HS-27A (cell line): ENCODE data around the gene PCSK7.
"Not testable (repeated sequence)": the region's sequence is repeated elsewhere in the genome, so short reads cannot be mapped to it uniquely, and the experiment has no call there.

Experiments used
- DNase-seq: peaks from one replicate; pipeline ENCODE4 v3.0.0-alpha.2; 2012; ENCODE audit warnings: low read depth, missing footprints

PCSK7 gene

GRCh38 chr11:117217141-117218084, 14.5 kb downstream of the PCSK7 start:
- no peak for DNase-seq

DNA sequence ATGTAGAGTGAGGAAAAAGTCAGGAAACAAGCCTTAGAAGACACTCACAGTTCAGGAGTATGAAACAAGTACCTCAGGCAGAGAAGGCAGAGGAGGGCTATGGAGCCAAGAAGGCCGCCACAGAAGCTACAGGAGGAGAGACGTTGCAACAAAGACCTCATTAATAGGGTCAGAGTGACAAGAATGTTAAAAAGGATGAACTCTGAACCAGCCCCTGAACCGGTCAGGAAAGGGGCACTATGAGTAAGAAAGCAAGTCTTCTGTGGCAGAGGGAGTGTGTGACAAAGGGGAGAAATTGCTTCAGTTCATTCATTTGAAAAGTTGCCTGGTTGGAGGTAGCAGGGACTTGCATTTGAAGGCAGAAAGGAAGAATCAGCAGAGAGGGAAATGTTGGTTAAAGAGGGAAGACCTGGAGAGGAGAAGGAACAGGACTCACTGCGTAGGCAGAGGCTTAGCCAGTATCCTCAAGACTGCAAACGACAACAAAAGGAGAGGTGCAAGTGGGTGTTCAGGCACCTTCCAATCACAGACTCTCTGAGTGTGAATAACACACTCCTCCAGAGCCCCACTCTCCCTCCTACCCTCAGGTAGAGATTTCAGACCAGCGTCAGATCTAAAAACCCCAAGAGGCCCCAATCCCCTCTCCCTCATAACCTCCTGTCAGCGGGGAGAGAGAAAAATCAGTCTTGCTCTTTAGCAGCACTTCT, 17.3 kb downstream of the PCSK7 start:
- no peak for DNase-seq

- no peak for DNase-seq
These were observed 19.0 kb downstream of the PCSK7 start for GRCh38 chr11:117212697-117213355.

GRCh38 chr11:117210620-117211019, 21.3 kb downstream of the PCSK7 start:
- DNase-seq, result no peak

- not testable (repeated sequence) for DNase-seq
These were observed 22.3 kb downstream of the PCSK7 start for GRCh38 chr11:117209351-117210125.

GRCh38 chr11:117208710-117209109, 23.2 kb downstream of the PCSK7 start:
- not testable (repeated sequence) for DNase-seq

GRCh38 chr11:117207481-117207880, 24.4 kb downstream of the PCSK7 start:
- not testable (repeated sequence) for DNase-seq

- not testable (repeated sequence) for DNase-seq
These were observed 25.0 kb downstream of the PCSK7 start for GRCh38 chr11:117206859-117207258.

- not testable (repeated sequence) for DNase-seq
These were observed 25.8 kb downstream of the PCSK7 start for GRCh38 chr11:117206111-117206510.

GRCh38 chr11:117205211-117205818, 26.6 kb downstream of the PCSK7 start:
- DNase-seq, result no peak

GRCh38 chr11:117204283-117205080, 27.4 kb downstream of the PCSK7 start:
- no peak for DNase-seq

DNA sequence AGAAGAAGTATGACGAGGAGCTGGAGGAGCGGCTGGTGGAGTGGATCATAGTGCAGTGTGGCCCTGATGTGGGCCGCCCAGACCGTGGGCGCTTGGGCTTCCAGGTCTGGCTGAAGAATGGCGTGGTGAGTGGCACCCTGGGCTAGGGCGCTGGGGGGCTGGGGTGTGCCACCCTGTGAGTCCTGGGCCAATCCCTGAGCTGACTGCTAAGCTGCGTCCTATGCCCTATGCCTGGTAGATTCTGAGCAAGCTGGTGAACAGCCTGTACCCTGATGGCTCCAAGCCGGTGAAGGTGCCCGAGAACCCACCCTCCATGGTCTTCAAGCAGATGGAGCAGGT, 28.8 kb downstream of the PCSK7 start:
- DNase-seq, result no peak

GRCh38 chr11:117202386-117203068, 29.3 kb downstream of the PCSK7 start:
- no peak for DNase-seq

DNA sequence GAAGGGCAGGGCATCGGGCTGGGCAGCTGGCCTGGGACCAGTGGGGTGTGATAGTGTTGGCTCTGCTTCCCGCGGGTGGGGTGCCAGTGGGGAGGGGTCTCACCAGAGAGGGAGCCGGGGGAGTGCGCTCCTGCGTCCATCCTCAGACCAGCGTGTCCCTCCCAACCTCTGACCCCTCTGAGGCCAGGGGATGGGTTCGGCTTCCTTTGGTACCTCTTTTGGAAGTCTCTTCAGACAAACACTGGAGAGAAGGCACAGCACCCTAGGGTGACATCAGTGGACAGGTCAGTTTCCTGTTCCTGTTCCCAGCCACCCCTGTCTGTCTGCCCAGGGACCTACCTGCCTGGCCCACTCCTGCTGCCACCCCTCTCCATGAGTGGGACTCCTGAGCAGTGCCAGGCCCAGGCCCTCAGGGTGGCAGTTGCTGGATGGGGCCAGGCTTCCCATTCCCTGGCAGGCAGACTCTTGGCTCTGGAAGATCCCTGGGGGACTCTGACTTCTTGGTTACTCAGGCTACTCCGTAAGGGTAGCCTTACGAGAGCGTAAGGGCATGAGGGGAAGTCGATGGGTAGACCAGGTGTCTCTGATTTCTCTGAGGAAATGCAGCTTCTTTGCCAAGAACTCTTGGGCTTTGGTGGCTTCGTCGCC, 30.1 kb downstream of the PCSK7 start:
- no peak for DNase-seq

DNA sequence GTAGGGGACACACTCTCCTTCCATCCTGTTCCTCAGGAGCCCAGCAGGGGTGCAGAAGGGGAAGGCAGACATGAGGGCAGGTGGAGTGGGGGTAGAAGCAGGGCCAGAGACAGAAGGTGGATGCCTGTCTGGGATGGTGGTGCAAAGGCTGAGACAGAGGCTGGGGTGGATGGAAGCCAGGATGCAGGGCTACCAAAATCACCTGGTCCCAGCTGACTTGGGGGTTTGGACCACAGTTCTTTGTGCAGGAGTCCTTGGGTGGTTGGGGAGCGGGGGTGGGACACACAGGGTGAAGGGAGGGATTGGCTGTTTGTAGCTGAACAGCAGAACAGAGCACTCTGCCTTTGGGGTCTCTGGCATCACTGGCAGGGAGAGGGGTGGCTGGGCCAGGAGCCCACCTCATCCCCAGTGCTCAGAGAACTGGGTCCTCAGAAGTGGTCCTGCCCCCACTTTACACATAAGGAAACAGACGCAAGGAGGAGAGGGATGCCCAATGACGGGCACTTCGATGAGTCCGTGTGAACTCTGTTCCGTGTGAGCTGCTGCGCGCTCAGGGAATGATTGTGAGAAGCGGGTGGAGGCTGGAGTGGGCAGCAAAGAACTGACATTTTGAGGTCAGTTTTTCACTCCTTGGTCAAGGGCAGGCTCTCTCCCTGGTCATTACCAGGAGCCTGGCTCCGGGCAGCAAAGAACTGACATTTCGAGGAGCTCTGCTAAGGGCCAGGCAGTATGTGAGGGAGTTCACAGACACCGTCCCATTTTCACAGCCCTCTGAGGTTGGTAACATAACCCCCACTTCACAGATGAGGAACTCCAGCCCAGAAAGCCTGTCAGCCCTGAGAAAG, 30.8 kb downstream of the PCSK7 start:
- DNase-seq, result no peak

DNA sequence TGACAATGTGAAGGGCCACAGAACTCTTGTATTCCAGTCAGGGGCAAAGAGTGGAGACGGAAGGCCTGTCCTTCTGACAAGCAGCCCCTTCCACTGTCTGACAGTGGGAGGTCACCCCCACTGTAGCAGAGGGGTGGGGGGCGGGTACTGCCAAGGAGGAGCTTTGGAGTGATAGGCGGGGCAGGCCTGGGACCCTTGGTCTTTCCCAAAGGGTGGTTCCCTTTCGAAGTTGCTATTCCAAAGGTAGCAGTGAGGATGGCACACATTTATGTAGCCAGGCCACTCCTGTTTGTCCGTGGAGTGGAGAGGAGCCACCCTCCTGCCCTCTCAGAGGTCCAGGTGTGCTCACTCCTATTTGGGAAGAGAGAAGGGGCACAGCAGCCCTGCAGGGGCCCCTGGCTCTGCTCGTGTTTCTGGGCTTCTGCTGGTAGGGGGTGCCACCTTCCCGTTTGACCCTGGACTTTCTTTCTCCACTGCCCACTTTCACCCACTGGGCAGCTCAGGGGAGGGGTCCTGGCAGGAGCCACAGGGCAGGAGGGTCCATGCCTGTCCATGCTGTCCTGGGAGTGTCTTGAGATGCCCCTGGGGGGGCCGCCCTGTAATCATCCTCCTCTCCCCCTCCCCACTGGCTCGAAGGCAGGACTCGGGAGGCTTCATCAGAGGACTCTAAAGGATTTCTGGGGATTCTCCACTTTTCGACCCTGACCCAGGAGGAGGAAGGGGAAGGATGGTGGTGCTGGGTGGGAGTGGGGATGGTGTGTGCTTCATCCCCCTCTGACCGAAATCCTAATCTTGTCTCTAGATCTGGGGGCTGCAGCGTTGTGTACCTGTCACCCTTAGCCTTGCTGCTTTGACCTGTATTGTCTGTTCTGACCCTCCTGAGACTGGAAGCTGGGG, 31.7 kb downstream of the PCSK7 start:
- DNase-seq, result no peak
